Germinal center (tissue), 1 donor: ENCODE measurements around the gene TIE1.
A peak's percentile ranks its signal among the peaks of the same experiment; 100 is the strongest.

Experiments
- DNase-seq: peaks from one replicate; pipeline ENCODE4 v3.0.0; 2012; ENCODE audit warnings: mixed read lengths, low spot score

The TIE1 gene

DNA sequence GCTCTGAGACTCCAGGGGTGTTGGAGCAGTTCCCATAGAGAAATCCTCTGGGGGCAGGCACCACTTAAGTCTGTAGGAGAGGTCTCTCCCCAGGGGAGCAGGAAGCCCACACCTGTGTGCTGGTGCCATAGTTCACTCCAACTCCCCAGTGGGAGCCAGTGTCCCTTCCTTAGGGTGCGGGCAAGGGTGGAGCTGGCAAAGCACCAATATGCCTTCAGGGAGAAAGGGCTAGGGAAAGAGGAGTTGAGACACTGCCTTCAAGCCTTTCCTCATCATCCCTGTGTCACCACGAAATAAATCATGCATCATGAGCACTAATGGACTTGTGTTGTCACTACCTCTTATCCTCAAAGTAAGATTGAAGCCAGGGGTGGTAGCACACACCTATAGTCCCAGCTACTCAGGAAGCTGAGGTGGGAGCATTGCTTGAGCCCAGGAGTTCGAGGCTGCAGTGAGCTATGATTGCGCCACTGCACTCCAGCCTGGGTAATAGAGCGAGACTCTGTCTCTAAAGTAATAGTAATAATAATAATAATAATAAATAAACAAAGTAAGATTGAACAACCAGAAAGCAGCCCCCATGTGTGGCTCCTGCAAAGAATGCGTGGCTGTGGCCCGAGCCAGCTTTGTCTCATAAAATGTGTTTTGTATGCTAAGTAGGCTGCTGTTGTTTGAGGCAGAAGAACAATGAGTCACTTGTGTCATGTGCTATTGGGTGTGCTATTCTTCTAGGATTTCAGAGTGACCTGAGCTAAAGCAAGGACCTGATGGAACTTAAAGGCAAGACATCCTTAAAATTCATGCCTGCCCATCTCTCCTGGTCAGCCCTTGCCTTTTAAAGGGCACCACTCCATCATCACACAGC is 6.7 kb upstream of the TIE1 start:
- no peak for DNase-seq

- no peak for DNase-seq
Measured at GRCh38 chr1:43294761-43295160, 6.0 kb upstream of the TIE1 start.

- no peak for DNase-seq
Measured at GRCh38 chr1:43296207-43296606, 4.6 kb upstream of the TIE1 start.

- no peak for DNase-seq
Measured at GRCh38 chr1:43298055-43298454, 2.7 kb upstream of the TIE1 start.

GRCh38 chr1:43299101-43299500 is 1.7 kb upstream of the TIE1 start:
- DNase-seq: no peak

DNA sequence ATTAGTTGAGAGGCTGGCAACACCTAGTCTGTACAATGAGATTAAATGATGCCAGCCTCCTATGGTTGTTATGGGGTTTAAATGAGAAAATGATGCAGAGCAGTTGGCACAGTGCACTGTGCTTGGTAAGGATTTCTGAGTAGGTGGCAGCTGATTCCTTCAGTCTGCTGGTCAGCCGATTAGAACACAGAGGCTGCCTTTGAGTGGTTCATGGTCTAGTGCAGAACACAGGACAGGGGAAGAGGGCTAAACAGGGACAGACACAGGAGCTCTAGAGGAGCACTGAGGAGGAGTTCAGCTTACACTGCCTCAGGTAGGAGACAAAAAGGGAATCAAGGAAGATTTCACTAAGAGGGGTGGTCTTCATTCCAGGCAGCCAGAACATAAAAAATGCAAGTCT is 1.4 kb downstream of the TIE1 start:
- DNase-seq: no peak

DNA sequence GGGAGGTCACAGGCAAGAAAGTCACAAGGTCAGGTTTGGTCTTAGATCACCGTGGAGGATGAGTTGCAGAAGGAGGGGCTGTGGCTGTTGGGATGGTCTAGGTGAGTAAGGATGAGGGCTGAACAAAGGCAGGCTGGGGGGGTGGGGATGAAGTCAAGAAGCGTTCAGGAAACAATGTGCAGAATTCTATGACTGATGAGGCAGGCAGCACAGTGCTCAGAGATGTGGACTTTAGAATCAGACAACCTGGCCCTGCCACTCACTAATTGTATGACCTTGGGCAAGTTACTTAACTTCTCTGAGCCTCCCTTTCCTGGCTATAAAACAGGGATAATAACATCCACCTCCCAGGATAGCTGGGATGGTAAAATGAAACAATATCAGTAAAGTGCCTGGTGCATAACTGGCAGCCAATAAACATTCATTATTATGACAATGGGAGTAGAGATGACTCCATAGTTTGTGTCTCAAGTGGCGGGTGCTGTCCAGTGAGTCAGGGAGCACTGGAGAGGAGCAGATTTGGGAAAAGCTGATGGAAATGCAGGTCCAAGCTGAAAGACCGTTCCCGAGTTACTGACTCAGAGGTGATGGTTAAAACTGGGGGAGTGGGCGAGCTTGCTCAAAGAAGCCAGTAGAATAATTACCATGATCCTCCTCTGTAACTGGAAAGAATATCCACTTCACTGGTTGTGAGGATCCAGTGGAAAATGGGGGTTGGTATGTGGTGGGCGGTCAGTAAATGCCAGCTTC is 2.1 kb downstream of the TIE1 start:
- no peak for DNase-seq

GRCh38 chr1:43303471-43304313 is 2.9 kb downstream of the TIE1 start:
- DNase-seq: no peak

DNA sequence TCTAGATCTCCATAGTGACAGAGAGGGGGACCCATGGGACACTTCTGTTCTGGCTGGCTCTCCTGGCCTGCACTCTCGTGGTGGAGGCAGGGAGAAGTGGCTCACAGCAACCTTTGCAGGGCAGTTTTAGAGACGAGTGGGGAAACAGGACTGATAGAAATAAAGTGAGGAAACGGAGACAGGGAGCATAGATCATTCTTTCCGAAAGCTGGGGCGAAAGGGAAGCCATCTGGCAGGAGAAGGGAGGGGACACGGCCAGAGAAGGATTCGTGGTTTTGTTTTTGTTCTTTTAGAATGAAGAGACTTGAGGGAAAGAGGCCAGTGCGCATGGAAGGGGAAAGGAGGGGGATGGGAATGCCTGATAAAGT is 3.5 kb downstream of the TIE1 start:
- DNase-seq: no peak

GRCh38 chr1:43304771-43305300 is 4.1 kb downstream of the TIE1 start:
- DNase-seq: no peak

- DNase-seq: peak; percentile 26
Measured at GRCh38 chr1:43305461-43305860, 4.7 kb downstream of the TIE1 start.

DNA sequence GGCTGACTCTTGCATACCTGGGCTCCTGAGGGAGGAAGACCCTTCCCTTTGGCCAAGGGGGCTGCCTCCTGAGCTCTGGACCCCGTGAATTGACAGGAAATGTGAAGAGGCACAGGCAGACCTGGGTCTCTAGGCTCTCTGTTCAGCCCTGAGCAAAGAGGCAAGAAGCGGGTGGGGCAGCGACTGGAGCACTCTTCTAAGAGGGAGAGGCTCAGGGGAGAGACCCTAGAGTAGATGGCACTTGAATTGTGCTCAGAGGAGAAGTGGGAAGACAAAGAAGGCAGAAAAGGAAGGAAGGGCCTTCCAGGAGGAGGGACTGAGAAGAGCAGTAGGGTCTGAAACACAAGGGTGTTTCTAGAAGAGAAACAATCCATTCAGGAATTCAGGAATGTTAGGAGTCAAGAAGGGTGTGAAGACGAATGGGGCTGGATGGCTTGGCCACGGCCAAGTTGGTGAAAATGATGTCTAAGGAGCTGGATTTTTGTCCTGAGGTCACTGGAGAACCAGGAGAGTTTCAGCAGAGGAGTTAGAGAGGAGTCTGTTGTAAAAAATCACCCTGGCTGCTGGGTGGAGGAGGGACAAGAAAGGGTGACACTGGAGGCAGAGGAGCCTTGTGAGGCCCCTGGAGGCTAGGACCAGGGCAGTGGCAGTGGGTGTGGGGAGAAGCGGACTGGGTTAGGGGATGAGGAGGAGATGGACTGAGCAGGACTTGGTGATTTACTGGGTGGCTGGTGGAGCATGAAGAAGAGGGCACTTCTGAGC is 5.3 kb downstream of the TIE1 start:
- DNase-seq: no peak

- DNase-seq: no peak
Measured at GRCh38 chr1:43306688-43307457, 6.1 kb downstream of the TIE1 start.

DNA sequence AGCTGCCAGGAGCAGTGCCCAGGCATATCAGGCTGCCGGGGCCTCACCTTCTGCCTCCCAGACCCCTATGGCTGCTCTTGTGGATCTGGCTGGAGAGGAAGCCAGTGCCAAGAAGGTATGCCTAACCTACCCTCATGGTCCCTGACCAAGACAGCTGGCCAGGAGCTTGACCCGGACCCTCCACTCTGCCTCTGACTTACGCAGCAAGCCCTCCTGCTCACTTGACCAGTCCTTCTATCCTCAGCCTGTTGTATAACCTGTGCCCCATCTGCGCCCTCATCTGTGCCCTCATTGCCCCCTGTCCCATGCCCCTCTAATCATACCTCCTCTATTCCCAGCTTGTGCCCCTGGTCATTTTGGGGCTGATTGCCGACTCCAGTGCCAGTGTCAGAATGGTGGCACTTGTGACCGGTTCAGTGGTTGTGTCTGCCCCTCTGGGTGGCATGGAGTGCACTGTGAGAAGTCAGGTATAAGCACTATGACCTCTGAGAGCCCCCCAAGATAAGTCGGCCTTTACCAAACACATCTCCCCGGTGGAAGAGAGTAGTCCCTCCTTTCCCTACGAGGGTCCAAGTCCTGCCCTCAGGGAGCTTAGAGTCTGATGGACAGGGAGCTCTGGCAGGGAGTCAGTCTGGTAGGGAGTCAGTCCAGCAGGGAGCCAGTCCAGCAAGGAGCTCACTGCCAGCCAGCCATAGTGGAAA is 6.8 kb downstream of the TIE1 start:
- DNase-seq: no peak

- DNase-seq: no peak
Measured at GRCh38 chr1:43308635-43309404, 8.0 kb downstream of the TIE1 start.

DNA sequence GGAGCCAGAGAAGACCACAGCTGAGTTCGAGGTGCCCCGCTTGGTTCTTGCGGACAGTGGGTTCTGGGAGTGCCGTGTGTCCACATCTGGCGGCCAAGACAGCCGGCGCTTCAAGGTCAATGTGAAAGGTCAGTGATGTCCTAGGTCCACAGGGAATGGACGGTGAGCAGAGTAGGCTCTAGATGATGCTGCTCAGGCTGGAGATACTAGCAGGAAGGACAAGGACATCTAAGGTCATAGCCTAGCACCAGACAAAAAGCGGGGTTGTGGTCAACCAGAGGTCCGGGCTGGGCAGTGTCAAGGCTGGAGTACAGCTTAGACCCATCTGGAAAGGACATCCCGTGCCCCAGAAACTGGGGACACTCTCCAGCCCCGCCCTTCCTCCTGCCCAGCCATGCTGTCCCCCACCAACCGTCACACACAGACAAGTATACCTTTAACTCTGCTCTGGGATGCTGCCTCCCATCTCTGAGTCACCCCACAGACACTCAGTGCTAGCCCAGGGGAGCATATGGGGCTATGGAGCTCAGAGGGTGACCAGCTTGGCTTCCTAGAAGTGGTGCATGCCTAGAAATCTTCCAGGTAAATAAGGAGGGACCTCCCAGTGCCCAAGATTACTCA is 8.7 kb downstream of the TIE1 start:
- DNase-seq: no peak

DNA sequence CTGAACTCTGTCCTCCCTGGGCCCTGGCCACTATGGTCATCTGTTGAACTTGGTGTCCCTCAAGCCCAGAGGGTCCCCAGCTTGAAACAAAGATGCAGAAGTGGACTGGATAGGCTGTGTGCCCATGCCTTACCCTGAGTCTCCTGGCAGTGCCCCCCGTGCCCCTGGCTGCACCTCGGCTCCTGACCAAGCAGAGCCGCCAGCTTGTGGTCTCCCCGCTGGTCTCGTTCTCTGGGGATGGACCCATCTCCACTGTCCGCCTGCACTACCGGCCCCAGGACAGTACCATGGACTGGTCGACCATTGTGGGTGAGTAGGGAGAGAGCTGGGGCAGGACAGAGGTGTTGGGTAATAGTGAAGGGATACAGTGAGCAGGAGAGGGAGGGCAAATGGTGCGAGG is 10.7 kb downstream of the TIE1 start:
- DNase-seq: no peak

GRCh38 chr1:43312212-43312623 is 11.4 kb downstream of the TIE1 start:
- DNase-seq: no peak
